GM21619 (cell line): ENCODE results near the gene DIO2.

Source experiments
- ATAC-seq: cut with Tn5 transposase; IDR thresholded peaks from one replicate; pipeline ENCODE4 v1.9.1; 2021; ENCODE audit not compliant: unreplicated experiment

The DIO2 gene

GRCh38 chr14:80211153-80212022 is at the start of gene DIO2:
DIO2 (minus strand) TSS chr14:80211504; CDS start chr14:80211472, 32 bp downstream.
- ATAC-seq: no peak

GRCh38 chr14:80260645-80261044 is 49.3 kb upstream of the DIO2 start:
- ATAC-seq: no peak

DNA sequence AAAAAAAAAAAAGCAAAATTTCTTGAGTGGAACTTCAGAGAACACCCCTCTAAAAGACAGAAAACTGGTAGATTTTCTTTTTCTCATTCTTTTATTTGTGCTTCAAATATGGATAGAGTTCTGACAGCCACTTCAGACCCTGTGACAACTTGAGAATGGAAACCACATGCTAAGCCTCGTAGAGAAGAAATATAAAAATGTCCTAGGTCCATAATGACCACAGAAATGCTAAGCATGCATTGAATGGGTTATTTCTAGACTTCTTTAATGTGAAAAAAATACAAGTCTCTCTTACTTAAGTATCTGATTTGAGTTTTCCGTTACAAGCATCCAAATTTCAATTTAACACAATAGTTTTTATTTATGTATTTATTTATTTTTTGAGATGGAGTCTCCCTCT is 28.3 kb upstream of the DIO2 start:
- no peak for ATAC-seq

- no peak for ATAC-seq
These were observed 25.8 kb upstream of the DIO2 start for GRCh38 chr14:80237143-80237542.

GRCh38 chr14:80233470-80234089 is 22.3 kb upstream of the DIO2 start:
- no peak for ATAC-seq

GRCh38 chr14:80231702-80232101 is 20.4 kb upstream of the DIO2 start:
- ATAC-seq: no peak

DNA sequence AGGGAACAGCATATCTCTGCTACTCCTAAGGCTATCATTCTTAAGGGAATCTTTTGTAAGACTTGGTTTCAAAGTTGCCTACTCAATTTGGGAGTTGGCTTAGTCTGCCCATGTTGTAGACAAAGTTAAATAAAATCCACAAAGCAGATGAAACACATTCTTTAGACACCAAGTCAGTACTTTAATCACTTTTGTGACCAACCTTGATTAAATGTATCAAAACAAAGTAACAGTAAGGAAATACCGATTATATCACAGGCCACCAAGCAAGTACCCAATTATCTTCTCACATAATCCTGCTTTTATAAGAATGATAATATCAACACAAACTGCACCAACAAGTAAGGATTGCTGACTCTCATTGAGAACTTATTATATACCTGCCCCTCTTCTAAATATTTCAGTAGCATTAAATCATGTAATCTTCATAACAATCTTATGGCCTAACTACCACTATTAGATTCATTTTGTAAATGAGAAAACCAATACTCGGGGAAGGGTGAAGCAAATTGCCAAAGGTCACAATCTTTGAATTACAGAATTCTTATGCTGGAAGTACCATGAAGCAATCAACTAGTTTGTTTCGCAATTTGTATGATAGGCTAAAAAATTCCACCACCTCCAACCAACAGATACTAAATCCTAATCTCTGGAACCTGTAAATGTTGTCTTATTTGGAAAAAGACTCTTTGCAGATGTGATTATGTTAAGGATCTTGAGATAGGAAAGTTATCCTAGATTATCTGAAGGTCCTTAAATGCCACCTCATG is 12.6 kb upstream of the DIO2 start:
- no peak for ATAC-seq

DNA sequence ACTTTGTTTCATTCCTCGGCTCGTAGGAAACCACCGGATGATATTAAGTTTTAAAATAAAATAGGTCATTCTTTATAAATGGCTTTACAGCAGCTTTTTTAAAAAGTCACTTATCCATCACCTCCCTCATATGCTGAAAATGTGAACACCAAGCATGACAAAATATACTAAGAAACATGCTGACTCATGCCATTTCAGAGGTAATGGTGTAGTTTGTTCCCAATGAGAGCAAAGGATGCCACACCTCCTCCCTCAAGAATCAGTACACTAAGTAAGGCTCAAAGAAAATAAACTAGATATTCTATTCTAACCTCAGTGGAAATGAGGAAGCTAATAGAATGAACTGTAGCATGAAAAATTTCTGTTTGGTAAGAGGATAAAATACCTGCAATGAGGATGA is 5.5 kb upstream of the DIO2 start:
- ATAC-seq: no peak

- no peak for ATAC-seq
These were observed 4.7 kb upstream of the DIO2 start for GRCh38 chr14:80215756-80216581.

- no peak for ATAC-seq
These were observed 3.8 kb upstream of the DIO2 start for GRCh38 chr14:80215081-80215480.

- peak; percentile 61 for ATAC-seq
These were observed 2.3 kb upstream of the DIO2 start for GRCh38 chr14:80213602-80214001.

DNA sequence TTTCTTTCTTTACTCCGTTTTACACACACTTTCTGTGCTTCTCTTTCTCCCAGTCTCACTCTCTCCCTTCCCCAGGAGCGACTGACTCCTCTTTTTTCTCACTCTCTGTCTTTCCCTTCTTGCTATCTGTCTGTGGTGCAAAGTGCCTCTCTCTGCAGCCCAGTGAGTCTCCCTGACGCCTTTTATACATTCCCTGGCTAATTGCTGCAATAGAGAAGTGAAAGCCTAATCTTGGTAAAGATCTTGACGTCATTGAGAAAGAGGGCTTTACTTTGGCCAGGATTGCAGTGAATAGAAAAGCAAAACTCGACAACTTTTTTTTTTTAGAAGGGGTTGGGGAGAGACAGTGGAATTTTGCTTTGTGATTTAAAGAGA is 706 bp upstream of the DIO2 start:
- ATAC-seq: no peak

- ATAC-seq: no peak
These were observed 2.8 kb downstream of the DIO2 start for GRCh38 chr14:80208461-80208860.

GRCh38 chr14:80206351-80207080 is 4.8 kb downstream of the DIO2 start:
- no peak for ATAC-seq

GRCh38 chr14:80202888-80203562 is 8.3 kb downstream of the DIO2 start:
- no peak for ATAC-seq

DNA sequence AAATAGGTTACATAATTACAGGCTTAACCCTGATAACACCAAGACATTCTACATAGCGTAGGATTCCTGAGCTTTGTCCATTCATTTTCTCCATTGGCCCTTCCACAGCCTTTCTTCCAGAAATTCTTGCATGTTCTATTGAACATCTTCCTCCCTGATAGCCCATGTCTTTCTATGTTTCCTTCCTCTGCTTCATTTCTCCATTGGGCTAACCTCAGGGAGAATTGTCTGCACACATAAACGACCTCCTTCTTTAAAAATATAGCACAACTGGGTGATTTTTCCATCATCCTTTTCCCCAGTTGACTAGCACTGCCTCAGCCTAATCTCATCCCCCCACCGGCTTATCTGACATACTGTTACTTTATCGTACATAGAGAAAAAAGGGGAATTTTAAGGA is 11.2 kb downstream of the DIO2 start:
- ATAC-seq: no peak

GRCh38 chr14:80188571-80188970 is 22.7 kb downstream of the DIO2 start:
- ATAC-seq: no peak

DNA sequence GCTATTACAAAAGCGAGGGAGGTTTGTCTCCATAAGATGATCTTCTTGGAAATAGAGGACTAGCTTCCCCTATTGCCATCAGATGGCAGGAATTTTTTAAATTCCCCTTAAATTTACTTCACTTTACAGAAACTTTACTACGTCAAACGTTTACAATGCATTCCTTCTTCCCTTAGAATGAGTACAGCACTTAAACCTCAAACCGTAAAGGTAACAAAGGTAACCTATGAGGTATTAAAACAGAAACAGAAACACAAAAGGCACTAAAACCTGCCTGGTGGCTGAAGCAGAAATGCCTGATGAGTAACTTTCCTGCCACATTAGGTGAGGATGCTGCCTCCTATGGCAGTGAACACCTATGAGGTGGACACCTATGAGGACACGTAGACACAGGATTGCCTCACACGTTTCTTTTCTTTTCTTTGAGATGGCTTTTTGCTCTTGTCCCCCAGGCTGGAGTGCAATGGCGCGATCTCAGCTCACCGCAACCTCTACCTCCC is 25.0 kb downstream of the DIO2 start:
- ATAC-seq: no peak

GRCh38 chr14:80176893-80177292 is 34.4 kb downstream of the DIO2 start:
- no peak for ATAC-seq
